PC-9 (cell line): ENCODE data around the gene RNF152.

Experiments
- EZH2 ChIP-seq: fragments of 200-600 bp; sonication (generic); IDR thresholded peaks from 2 replicates; pipeline ENCODE4 v1.8.0; 2017; ENCODE audit warnings: antibody characterized with exemption, low read depth
- TF ChIP-seq, protein P1 (sequence below): fragments of 200-600 bp; sonication (generic); conservative IDR thresholded peaks from 2 replicates; pipeline ENCODE4 v1.6.1; 2017; ENCODE audit warnings: mixed run types, antibody characterized with exemption, mild to moderate bottlenecking, moderate library complexity

- TF ChIP-seq, protein P1, sequence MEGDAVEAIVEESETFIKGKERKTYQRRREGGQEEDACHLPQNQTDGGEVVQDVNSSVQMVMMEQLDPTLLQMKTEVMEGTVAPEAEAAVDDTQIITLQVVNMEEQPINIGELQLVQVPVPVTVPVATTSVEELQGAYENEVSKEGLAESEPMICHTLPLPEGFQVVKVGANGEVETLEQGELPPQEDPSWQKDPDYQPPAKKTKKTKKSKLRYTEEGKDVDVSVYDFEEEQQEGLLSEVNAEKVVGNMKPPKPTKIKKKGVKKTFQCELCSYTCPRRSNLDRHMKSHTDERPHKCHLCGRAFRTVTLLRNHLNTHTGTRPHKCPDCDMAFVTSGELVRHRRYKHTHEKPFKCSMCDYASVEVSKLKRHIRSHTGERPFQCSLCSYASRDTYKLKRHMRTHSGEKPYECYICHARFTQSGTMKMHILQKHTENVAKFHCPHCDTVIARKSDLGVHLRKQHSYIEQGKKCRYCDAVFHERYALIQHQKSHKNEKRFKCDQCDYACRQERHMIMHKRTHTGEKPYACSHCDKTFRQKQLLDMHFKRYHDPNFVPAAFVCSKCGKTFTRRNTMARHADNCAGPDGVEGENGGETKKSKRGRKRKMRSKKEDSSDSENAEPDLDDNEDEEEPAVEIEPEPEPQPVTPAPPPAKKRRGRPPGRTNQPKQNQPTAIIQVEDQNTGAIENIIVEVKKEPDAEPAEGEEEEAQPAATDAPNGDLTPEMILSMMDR = no peak
- TF ChIP-seq EZH2 = no peak
Measured at GRCh38 chr18:61941948-61942471, 49.2 kb upstream of the RNF152 start.
